Endometrial microvascular endothelial cells (primary cell): ENCODE measurements around the gene C16orf78. TPM values are rescaled to one million over a fixed set of nuclear protein-coding genes. Genes with fewer than 3 reads are reported as not detected.
"Not testable (repeated sequence)": the region's sequence is repeated elsewhere in the genome, so short reads cannot be mapped to it uniquely, and the experiment has no call there.

Source experiments
- in situ Hi-C: cut with HindIII; loops from 2 replicates; pipeline ENCODE4 v1.10.0; 2017; ENCODE audit warnings: low sequenced_read_pairs, low pct_unique_long_range_greater_than_20kb; ENCODE audit errors: inconsistent ontology term
- total RNA-seq: library from RNA; depleted of rRNA; stranded (reverse); fragments of >200 nt; gene quantifications from one replicate; pipeline ENCODE4 v1.2.3, GENCODE V29; 2015; ENCODE audit errors: inconsistent ontology term

C16orf78 gene
- total RNA-seq, 1 donor from 2014 or later, result not detected

- in situ Hi-C loops, result no loop called here
Measured at GRCh38 chr16:49348408-49349176, 25.0 kb upstream of the C16orf78 start.

DNA sequence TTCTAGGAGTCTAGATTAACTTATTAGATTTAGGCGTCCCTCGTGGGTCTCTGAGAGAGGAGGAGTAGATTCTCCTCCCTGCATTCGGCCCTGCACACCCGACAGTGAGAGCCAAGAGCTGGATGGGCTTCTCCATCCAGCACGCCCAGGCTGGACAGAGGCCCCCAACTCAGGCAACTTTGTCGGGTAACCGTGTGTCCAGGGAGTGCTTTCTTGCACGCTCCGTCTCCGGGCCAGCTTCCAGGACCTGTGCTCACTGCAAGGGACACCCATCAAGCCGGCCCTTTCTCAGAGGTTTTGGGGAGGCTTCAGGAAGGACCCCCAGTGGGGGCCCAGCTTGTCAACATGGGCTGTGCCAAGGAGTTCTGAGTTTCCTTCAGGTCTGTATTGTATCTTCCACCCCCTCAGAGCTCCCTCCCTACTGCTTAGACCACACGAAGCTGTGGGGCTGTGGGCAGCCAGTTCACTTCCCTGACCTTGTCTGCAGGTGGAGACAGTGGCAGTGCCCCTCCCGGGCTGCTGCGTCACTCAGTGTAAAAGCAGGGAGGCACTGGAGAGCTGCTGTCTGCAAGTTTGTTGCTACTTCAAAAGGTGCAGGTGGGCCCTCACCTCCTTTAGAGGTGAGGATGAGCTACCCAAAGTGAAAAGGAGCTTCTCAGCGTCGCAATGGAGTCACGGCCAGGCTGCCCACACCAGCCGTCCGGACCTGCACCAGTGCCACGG lies 24.0 kb upstream of the C16orf78 start:
- in situ Hi-C loops, result no loop called here

GRCh38 chr16:49350265-49351095 lies 23.1 kb upstream of the C16orf78 start:
- in situ Hi-C loops, result no loop called here

DNA sequence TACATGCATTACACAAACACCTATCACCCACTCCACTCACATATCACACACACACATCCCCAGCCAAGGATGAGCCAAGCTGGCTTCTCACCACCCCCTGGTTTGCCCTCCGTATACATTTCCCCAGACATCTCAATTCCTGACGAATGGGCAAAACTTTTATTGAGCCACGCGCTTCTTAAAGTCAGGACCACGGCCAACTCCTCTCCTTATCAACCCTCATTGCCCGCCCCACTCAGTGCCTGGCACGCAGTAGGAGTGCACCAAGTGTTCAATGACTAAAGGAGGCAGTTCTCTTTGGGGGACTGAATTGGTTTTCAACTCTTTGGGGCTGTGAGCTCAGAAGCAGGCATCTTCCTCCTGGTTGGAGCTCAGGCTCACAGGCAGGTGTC lies 22.5 kb upstream of the C16orf78 start:
- in situ Hi-C loops, result no loop called here

DNA sequence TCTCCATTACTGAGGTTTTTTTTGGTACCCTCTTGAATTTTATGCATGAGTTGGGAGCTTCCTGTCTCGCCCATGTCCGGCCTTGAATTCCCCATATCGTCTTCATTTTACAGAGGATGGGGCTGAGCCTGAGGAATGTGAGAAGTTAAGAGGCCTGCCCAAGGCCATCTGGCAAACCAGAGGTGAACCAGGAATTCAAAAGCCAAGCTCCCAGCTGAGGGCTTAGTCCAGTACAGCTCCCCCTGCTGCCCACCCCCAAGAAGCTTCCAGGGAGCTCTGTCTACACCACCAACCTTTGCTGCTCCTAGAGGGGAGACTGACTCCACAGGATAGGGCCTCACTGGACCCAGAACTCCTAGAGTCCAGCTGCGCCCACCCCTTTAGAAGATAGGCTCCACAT lies 20.7 kb upstream of the C16orf78 start:
- in situ Hi-C loops, result no loop called here

DNA sequence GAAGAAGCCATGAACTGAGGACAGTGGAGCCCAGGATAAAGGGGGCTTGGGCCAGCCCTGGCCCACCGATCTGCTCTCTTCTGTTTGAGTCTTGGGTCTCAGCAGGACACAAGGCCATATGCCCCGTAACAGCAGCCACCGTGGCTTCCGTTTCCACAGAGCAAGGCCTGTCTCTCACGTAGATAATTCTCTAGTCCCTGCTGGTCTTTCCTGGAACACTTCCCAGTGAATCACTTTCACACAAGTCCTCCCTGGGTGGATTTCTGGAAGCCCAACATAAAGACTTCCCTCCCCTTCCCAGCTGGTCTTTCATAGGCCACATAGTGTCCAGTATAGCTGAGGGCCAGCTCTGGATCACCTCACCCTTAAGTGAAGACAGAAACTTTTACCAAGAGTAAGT lies 19.9 kb upstream of the C16orf78 start:
- in situ Hi-C loops, result no loop called here

DNA sequence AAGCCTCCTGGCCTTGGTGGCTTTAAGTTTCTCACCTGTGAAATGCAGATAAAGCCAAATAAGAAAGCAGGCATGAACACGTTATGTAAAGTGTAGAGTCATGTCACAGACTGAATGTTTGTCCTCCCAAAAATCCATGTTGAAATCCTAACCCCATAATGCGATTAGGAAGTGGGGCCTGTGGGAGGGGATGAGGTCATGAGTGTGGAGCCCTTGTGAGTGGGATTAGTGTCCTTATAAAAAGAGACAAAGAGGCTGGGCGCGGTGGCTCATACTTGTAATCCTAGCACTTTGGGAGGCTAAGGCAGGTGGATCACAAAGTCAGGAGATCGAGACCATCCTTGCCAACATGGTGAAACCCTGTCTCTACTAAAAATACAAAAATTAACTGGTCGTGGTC lies 19.5 kb upstream of the C16orf78 start:
- in situ Hi-C loops, result no loop called here

GRCh38 chr16:49354991-49355390 lies 18.6 kb upstream of the C16orf78 start:
- in situ Hi-C loops, result no loop called here

DNA sequence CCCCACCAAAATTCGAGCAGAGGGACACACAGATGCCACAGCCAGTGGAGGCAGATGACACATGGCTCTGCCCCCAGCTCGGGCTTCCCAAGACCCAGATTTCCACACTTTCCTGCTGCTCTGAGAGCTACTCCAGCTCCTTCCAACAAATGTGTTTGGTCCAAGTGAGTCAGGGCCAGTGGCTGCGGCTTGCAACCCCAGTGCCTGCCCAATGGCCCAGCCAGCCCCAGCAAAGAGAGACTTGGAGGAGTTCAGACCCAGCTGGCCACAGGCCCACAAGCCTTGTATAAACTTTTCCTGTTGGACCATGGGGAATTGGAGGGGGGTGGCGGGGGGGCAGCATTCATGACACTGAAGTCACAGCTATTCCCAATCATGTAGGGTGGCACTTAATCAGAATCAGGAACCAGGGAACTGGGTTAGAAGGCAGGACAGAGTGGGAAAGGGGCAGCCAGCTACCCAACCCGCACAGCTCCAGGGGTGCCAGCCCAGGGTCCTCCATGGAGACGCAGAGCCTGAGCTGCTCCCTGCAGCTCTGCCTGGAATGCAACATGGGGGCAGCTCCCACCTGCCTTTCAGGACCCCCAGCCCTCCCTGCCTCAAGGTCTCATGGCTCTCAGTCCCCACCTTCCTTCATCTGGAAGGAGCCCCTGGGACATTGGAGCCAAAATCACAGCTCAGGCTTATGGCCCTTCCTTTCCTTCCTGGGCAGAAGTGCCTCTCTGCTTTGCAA lies 17.5 kb upstream of the C16orf78 start:
- in situ Hi-C loops, result no loop called here

GRCh38 chr16:49356728-49357488 lies 16.7 kb upstream of the C16orf78 start:
- in situ Hi-C loops, result no loop called here

DNA sequence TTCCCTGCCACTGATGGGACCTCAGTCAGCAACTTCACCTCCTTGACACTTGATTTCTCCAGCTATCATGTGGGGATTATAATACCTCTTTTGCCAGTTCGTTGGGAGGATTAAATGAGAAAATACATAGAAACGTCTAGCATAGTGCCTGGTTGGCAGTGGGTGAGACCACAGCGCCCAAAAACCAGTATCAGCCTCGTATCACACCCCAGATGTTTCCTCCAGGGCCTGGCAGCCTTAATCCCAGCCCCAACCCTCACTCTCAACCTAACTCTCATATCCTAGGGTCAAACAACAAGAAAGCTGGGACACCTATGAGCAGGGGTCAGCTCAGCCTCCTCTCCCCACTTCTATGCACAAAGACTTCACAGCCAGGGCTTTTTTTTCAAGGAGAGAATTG lies 14.0 kb upstream of the C16orf78 start:
- in situ Hi-C loops, result no loop called here

DNA sequence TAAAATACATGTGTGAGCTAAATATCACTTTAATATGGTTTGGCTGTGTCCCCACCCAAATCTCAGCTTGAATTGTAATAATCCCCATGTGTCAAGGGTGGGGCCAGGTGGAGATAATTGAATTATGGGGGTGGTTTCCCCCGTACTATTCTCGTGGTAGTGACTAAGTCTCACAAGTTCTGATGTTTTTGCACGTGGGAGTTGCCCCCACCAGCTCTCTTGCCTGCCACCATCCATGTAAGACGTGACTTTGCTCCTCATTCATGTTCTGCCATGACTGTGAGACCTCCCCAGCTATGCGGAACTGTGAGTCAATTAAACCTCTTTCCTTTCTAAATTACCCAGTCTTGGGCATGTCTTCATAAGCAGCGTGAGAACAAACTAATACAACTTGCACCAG lies 11.9 kb upstream of the C16orf78 start:
- in situ Hi-C loops, result not testable (repeated sequence)

DNA sequence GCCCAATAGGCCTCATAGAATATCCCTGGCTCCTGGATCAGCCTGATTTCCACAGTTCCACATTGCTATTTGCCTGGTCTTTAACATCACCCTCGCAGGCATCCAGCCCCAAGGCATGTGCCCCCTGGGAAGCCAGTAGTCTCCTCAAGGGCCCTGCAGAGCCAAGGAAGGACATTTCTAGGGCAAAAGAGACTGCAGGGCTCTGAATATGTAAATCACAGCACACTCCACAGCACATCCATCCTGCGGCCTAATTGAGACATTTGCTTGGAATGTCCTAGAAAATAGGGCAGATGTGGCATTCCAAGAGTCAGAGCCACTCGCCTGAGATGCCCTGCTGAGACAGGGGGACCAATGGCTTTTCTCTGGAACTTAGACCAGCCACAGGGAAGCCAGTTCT lies 11.4 kb upstream of the C16orf78 start:
- in situ Hi-C loops, result no loop called here

GRCh38 chr16:49365711-49366509 lies 7.7 kb upstream of the C16orf78 start:
- in situ Hi-C loops, result no loop called here

DNA sequence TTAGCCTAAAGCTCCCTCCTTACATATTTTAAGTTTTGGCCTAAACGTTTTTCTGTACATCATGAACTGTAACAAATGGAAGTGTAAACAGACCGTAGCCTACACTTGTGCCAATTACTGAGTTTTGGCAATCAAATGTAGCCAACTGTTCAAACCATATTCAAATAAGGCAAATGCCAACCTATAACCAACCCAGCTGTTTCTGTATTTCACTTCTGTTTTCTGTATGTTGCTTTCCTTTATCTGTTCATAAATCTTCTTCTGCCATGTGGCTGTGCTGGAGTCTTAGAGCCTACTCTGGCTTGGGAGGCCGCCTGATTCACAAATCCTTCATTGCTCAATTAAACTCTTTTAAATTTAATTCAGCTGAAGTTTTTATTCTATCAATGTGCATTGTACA lies 6.9 kb upstream of the C16orf78 start:
- in situ Hi-C loops, result no loop called here

DNA sequence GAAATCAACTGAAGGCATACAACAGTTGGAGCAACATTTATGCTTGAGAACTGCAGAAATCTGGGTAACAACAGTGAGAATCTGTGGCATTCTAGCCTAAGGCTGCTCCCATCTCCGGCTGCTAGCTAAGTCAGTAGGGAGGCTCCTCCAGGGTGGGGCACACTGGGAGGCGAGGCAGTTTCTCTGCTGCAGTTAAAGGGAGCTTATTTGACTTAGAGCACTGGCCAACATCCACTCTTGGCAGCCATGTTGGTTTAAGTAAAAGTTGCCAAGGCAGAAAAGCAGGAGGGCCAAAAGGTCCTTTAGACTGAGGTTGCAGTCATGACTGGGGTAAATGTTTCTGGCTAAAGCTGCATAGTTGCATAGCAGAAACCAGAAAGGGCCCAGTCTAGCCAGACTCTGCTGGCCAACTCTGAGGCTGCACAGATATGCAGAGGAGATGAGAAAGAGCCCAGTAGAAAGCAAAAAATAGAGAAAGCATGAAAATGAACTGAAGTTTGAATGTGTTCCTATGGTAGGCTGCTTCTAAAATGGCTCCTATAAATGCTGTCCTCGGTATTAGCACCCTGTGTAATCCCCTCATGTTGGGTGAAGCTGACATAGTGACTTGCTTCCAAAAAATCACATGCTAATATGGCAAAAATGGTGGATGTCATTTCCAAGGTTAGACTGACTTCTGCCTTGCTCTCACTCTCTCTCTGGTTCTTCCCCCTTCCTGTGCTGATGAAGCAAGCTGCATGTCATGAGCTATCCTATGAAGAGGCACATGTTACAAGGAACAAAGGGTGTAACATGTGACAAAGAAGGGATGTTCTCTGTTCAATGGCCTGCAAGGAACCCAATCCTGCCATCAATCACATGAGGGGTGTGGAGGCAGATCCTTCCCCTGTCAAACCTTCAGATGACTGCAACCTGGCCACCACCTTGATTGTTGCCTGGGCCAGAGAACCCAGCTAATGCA lies 3.7 kb upstream of the C16orf78 start:
- in situ Hi-C loops, result no loop called here

- in situ Hi-C loops, result no loop called here
Measured at GRCh38 chr16:49376206-49376605, 2.6 kb downstream of the C16orf78 start.
